GM06990 (cell line): ENCODE measurements around the gene ALG10B.

Experiments
- DNase-seq: peaks from one replicate; pipeline ENCODE4 v3.0.0-alpha.2; 2011; ENCODE audit not compliant: insufficient read length; ENCODE audit errors: extremely low read depth
- H3K27me3 ChIP-seq: replicated peaks from 2 replicates; pipeline ENCODE4 v1.6.0; 2011; ENCODE audit warnings: low read length; ENCODE audit not compliant: control insufficient read depth, insufficient read depth
- H3K36me3 ChIP-seq: 2 replicates; pipeline ENCODE4 v1.5.1; 2011; ENCODE audit warnings: low read length; ENCODE audit not compliant: control insufficient read depth, insufficient read depth
- H3K4me3 ChIP-seq: replicated peaks from 2 replicates; pipeline ENCODE4 v1.5.1; 2011; ENCODE audit warnings: low read depth, mild to moderate bottlenecking, control low read depth, low read length
- TF ChIP-seq, protein P1 (sequence below): IDR thresholded peaks from 2 replicates; pipeline ENCODE4 v1.5.1; 2011; ENCODE audit warnings: low read length, control low read depth, mild to moderate bottlenecking, inconsistent platforms; ENCODE audit not compliant: insufficient read depth, poor library complexity, severe bottlenecking

ALG10B gene, protein sequence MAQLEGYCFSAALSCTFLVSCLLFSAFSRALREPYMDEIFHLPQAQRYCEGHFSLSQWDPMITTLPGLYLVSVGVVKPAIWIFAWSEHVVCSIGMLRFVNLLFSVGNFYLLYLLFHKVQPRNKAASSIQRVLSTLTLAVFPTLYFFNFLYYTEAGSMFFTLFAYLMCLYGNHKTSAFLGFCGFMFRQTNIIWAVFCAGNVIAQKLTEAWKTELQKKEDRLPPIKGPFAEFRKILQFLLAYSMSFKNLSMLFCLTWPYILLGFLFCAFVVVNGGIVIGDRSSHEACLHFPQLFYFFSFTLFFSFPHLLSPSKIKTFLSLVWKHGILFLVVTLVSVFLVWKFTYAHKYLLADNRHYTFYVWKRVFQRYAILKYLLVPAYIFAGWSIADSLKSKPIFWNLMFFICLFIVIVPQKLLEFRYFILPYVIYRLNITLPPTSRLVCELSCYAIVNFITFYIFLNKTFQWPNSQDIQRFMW

GRCh38 chr12:38316391-38317129, at the start of gene ALG10B:
Gene ALG10B, plus strand, starts transcription at chr12:38316774. Its CDS starts 120 bp downstream, at chr12:38316894.
- Histone ChIP-seq H3K27me3 (no peaks in the 10 kb centered on the region), H3K4me3 (peak within 1 kb of the TSS; percentile 80), H3K36me3 (no peaks in the 10 kb centered on the region)
- peak; percentile 90 for DNase-seq
- TF ChIP-seq, protein P1, sequence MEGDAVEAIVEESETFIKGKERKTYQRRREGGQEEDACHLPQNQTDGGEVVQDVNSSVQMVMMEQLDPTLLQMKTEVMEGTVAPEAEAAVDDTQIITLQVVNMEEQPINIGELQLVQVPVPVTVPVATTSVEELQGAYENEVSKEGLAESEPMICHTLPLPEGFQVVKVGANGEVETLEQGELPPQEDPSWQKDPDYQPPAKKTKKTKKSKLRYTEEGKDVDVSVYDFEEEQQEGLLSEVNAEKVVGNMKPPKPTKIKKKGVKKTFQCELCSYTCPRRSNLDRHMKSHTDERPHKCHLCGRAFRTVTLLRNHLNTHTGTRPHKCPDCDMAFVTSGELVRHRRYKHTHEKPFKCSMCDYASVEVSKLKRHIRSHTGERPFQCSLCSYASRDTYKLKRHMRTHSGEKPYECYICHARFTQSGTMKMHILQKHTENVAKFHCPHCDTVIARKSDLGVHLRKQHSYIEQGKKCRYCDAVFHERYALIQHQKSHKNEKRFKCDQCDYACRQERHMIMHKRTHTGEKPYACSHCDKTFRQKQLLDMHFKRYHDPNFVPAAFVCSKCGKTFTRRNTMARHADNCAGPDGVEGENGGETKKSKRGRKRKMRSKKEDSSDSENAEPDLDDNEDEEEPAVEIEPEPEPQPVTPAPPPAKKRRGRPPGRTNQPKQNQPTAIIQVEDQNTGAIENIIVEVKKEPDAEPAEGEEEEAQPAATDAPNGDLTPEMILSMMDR: peak; percentile 66

GRCh38 chr12:38268612-38269011, 48.0 kb upstream of the ALG10B start:
- no peaks in the 10 kb centered on the region for H3K27me3 ChIP-seq
- TF ChIP-seq, protein P1: no peak
- no peak for DNase-seq
- H3K36me3 ChIP-seq: no peaks in the 10 kb centered on the region
- H3K4me3 ChIP-seq: no peak overlapping the region

DNA sequence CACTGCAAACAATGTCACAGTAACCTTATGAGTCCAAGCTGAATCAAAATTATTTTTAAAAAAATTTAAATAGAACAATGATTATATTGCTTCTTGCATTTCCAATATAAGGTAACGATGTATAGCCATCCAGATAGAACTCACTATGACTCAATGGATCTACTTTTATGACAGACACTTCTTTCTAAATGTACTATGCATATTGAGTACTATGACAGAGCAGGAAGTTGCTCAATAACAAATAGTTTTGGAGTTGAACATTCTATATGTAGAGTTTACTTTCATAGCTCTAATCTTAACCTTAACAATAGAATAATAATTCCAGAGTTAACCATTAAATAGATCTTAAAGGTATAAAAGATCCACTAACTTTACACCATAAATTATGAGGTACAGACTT, 46.7 kb upstream of the ALG10B start:
- Histone ChIP-seq H3K4me3 (no peak overlapping the region), H3K27me3 (no peaks in the 10 kb centered on the region), H3K36me3 (no peaks in the 10 kb centered on the region)
- no peak for DNase-seq
- TF ChIP-seq, protein P1: no peak

- no peak overlapping the region for H3K4me3 ChIP-seq
- no peaks in the 10 kb centered on the region for H3K36me3 ChIP-seq
- H3K27me3 ChIP-seq: no peaks in the 10 kb centered on the region
- DNase-seq: no peak
- TF ChIP-seq, protein P1: no peak
Observed at GRCh38 chr12:38279756-38280155, 36.8 kb upstream of the ALG10B start.

DNA sequence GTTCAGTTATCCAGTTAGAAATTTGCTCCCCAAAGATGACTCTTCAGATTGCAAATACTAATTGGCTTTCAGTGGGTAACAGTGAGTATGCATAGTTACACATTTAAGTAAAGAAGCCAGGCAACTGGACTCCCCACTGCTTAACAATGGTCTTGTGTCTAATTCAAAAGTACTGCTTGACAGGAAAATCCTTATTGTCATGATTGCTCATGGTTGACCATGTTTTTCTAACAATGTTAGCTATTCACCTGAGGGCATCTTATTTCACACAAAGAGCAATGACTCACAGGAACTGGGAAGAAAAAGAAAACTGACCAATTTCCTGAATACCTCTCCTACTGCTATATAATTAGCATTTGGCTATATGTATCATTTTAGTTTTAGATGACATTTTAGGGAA, 33.7 kb upstream of the ALG10B start:
- Histone ChIP-seq H3K4me3 (no peak overlapping the region), H3K27me3 (no peaks in the 10 kb centered on the region), H3K36me3 (no peaks in the 10 kb centered on the region)
- TF ChIP-seq, protein P1: no peak
- DNase-seq: no peak
